ENCODE measurements around the gene CFAP46. TPM values are rescaled to one million over a fixed set of nuclear protein-coding genes. Genes with fewer than 3 reads are reported as not detected.

Gene CFAP46
- total and polyA plus RNA-seq, 12 donors, result 0.36 to 1.9 (median 1.1) TPM

DNA sequence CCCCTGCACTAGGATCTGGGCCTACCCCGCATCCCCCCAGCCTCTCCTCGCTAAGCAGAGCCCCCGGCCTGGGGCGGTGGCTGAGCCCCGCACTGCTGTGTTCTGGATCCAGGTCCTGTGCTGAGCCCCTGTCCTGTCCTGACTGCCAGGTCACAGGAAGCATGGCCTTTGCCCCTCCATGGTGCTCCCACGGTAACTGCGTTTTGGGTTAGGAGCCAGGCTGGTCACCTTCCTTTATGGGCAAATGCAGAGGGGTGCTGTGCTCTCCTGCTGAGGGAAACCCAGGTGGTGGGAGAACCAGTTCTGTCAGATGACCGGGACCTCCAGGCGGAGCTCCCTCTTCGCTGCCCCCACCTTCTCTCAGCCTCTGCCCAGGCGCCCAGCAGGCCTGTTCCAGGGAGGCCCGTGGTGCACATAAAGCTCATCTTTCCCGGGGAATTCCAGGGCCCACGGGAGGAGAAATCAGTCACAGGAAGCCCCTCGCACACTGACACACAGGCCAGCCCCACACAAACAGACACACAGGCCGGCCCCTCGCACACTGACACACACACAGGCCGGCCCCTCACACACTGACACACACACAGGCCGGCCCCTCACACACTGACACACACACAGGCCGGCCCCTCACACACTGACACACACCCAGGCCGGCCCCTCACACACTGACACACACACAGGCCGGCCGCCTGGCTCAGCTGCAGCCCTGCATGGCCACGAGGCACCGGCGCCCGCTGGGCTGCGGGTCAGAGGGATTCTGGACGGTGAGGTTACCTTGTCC lies 75.6 kb downstream of the CFAP46 start:
- 80 to 84% methylated on average over 29 of the region's 29 CpGs for WGBS, 2 donors

GRCh38 chr10:132865851-132866600 lies 76.3 kb downstream of the CFAP46 start:
- peak in 1 of 2 donors; percentile 3 for DNase-seq
- Histone ChIP-seq H3K9me3 (peaks cover 0 to 9% (median 3%) of the 10 kb centered on the region in 11 donors), H3K4me3 (no peak overlapping the region), H3K4me1 (no peaks in the 10 kb centered on the region), H3K27ac (no peak overlapping the region), H3K36me3 (no peaks in the 10 kb centered on the region), H3K27me3 (peaks cover 0 to 26% (median 24%) of the 10 kb centered on the region in 7 donors)
- 92 to 93% methylated on average over 28 of the region's 28 CpGs for WGBS, 2 donors
- no peak for ATAC-seq
- TF ChIP-seq CTCF (IDR thresholded peaks at IDR 0.05), result no peak
- intact Hi-C loops (cut with DNase I), result no loop called here

More for the DNA sequence above, 75.6 kb downstream of the CFAP46 start:
- TF ChIP-seq CTCF (IDR thresholded peaks at IDR 0.05), result no peak
- ATAC-seq, result no peak
- intact Hi-C loops (cut with DNase I), result no loop called here
- H3K27ac ChIP-seq, result no peak overlapping the region
- no peaks in the 10 kb centered on the region for H3K36me3 ChIP-seq
- peak in 1 of 2 donors; percentile 7 for DNase-seq
- H3K4me1 ChIP-seq, result no peaks in the 10 kb centered on the region
- peaks cover 0 to 22% (median 18%) of the 10 kb centered on the region in 7 donors for H3K27me3 ChIP-seq
- peaks cover 0 to 16% (median 3%) of the 10 kb centered on the region in 11 donors for H3K9me3 ChIP-seq
- no peak overlapping the region for H3K4me3 ChIP-seq

GRCh38 chr10:132865171-132865631 lies 77.2 kb downstream of the CFAP46 start:
- DNase-seq (peak in 1 of 2 donors; percentile 9), ATAC-seq (no peak)
- intact Hi-C loops (cut with DNase I), result no loop called here
- WGBS, 2 donors, result 47 to 53% methylated on average over 14 of the region's 14 CpGs
- H3K9me3 ChIP-seq, result peaks cover 0 to under 1% (median 0%) of the 10 kb centered on the region in 11 donors
- TF ChIP-seq CTCF (IDR thresholded peaks at IDR 0.05), result no peak
- H3K27me3 ChIP-seq, result peaks cover 0 to 34% (median 26%) of the 10 kb centered on the region in 7 donors
- no peak overlapping the region for H3K27ac ChIP-seq
- no peaks in the 10 kb centered on the region for H3K4me1 ChIP-seq
- no peak overlapping the region for H3K4me3 ChIP-seq
- H3K36me3 ChIP-seq, result no peaks in the 10 kb centered on the region
